ENCODE results near the gene OGT.
"Not testable (repeated sequence)": the region's sequence is repeated elsewhere in the genome, so short reads cannot be mapped to it uniquely, and the experiment has no call there.

Gene OGT

GRCh38 chrX:71532753-71533425 lies at the start of gene OGT:
OGT (plus strand) TSS chrX:71533104; CDS start chrX:71533300, 196 bp downstream.
- peak; percentile 95 for DNase-seq

GRCh38 chrX:71487814-71488213 lies 45.1 kb upstream of the OGT start:
- no peak for DNase-seq

- DNase-seq = no peak
Observed at GRCh38 chrX:71489540-71489939, 43.4 kb upstream of the OGT start.

- DNase-seq = peak; percentile 49
Observed at GRCh38 chrX:71492231-71493065, 40.5 kb upstream of the OGT start.

GRCh38 chrX:71493111-71493613 lies 39.7 kb upstream of the OGT start:
- peak; percentile 25 for DNase-seq

- not testable (repeated sequence) for DNase-seq
Observed at GRCh38 chrX:71495979-71496378, 36.9 kb upstream of the OGT start.

GRCh38 chrX:71496476-71496875 lies 36.4 kb upstream of the OGT start:
- no peak for DNase-seq

GRCh38 chrX:71502080-71502479 lies 30.8 kb upstream of the OGT start:
- not testable (repeated sequence) for DNase-seq

- DNase-seq = no peak
Observed at GRCh38 chrX:71504346-71504745, 28.6 kb upstream of the OGT start.

GRCh38 chrX:71509289-71509688 lies 23.6 kb upstream of the OGT start:
- DNase-seq = no peak

- no peak for DNase-seq
Observed at GRCh38 chrX:71510161-71510560, 22.7 kb upstream of the OGT start.

- DNase-seq = not testable (repeated sequence)
Observed at GRCh38 chrX:71513731-71514130, 19.2 kb upstream of the OGT start.

- DNase-seq = no peak
Observed at GRCh38 chrX:71514367-71515037, 18.4 kb upstream of the OGT start.

- no peak for DNase-seq
Observed at GRCh38 chrX:71515038-71515396, 17.9 kb upstream of the OGT start.

GRCh38 chrX:71525316-71525715 lies 7.6 kb upstream of the OGT start:
- no peak for DNase-seq

- peak; percentile 72 for DNase-seq
Observed at GRCh38 chrX:71532078-71532752, 689 bp upstream of the OGT start.

GRCh38 chrX:71533516-71533850 lies 579 bp downstream of the OGT start:
- no peak for DNase-seq

- peak; percentile 56 for DNase-seq
Observed at GRCh38 chrX:71533851-71534561, 1.1 kb downstream of the OGT start.

- DNase-seq = no peak
Observed at GRCh38 chrX:71534773-71535544, 2.1 kb downstream of the OGT start.

GRCh38 chrX:71536285-71536684 lies 3.4 kb downstream of the OGT start:
- no peak for DNase-seq

GRCh38 chrX:71537743-71538142 lies 4.8 kb downstream of the OGT start:
- DNase-seq = no peak

- peak; percentile 22 for DNase-seq
Observed at GRCh38 chrX:71540801-71541200, 7.9 kb downstream of the OGT start.
